Gastrocnemius medialis (tissue), 4 donors: ENCODE measurements around the gene THAP4.

Experiments
- POLR2A ChIP-seq, 2 donors: fragments of 450-650 bp; IDR thresholded peaks; one replicate each; pipeline ENCODE4 v1.6.1; 2017; ENCODE audit warnings: antibody characterized with exemption in 2 of 2, mild to moderate bottlenecking in 2 of 2, moderate library complexity in 2 of 2
- TF ChIP-seq, protein P1 (sequence below), 5 experiments: fragments of 450-650 bp in 3 of 5; fragments of 200-600 bp in 2 of 5; sonication (generic) in 2 of 5; IDR thresholded peaks in 4 of 5; conservative IDR thresholded peaks in 1 of 5; 1 replicate in 4 of 5; 2 replicates in 1 of 5; pipeline ENCODE4 v1.5.1; 2016 to 2019; ENCODE audit warnings: antibody characterized with exemption in 5 of 5, mild to moderate bottlenecking in 3 of 5, moderate library complexity in 3 of 5

GRCh38 chr2:241660593-241661213, 23.7 kb upstream of the THAP4 start:
- TF ChIP-seq, protein P1, sequence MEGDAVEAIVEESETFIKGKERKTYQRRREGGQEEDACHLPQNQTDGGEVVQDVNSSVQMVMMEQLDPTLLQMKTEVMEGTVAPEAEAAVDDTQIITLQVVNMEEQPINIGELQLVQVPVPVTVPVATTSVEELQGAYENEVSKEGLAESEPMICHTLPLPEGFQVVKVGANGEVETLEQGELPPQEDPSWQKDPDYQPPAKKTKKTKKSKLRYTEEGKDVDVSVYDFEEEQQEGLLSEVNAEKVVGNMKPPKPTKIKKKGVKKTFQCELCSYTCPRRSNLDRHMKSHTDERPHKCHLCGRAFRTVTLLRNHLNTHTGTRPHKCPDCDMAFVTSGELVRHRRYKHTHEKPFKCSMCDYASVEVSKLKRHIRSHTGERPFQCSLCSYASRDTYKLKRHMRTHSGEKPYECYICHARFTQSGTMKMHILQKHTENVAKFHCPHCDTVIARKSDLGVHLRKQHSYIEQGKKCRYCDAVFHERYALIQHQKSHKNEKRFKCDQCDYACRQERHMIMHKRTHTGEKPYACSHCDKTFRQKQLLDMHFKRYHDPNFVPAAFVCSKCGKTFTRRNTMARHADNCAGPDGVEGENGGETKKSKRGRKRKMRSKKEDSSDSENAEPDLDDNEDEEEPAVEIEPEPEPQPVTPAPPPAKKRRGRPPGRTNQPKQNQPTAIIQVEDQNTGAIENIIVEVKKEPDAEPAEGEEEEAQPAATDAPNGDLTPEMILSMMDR (IDR thresholded peaks at IDR 0.05 in 4 of 5, conservative IDR thresholded peaks at IDR 0.05 in 1 of 5) = no peak
- no peak for TF ChIP-seq POLR2A (IDR thresholded peaks at IDR 0.05)
